HG03575 (cell line): Measurements from ENCODE around the gene PRKCH.

Experiments
- ATAC-seq: cut with Tn5 transposase; IDR thresholded peaks from one replicate; pipeline ENCODE4 v1.9.1; 2021; ENCODE audit not compliant: unreplicated experiment, insufficient number of reproducible peaks, low FRiP score; ENCODE audit errors: extremely low read depth

PRKCH gene

DNA sequence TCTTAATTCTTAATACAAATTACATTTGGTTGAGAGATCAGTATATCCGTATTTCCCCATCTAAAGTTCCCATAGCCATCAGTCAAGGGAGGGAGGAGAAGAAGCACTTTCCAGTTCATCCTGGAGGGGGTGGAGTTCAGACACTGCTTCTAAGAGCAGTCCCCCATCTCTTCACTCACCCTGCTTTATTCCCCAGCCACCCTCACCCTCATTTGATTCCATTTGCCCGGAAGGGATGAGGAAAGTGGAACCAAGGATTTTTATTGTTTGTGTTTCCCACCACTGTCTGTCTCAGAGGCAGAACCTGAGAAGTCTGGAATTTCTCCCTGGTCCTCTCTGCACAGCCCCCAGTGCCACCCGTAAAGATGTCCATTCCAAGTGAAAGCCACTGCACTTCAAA lies 239.7 kb downstream of the PRKCH start:
- ATAC-seq: no peak

DNA sequence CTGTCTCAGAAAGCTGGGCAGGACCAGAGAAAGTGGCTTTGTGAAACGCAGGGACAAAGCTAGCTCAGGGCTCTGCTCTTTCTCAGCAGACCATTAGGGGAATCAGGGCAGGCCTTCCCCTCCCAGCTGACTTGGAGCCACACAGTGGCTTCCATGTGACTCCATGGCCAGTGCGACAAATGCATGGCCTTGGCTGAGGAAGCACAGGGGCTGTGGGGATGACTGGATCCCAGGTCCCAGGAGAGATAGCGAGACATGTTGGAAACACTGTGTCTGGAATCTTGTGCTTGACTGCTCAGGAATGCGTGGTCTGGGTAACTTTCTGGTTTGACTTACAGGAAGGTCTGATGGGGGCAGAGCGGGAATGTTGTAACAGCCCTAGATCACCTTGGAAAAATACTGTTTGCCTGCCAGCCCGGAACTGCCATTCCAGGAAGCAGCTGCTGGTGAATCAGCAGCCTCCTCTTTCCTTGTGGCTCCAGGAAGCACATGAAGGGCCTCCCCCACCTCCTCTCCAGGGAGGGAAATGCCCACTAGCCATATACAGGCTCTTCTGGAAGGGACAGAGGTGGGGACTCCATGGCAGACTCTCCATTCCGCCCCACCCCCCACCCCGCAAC lies 240.4 kb downstream of the PRKCH start:
- no peak for ATAC-seq

DNA sequence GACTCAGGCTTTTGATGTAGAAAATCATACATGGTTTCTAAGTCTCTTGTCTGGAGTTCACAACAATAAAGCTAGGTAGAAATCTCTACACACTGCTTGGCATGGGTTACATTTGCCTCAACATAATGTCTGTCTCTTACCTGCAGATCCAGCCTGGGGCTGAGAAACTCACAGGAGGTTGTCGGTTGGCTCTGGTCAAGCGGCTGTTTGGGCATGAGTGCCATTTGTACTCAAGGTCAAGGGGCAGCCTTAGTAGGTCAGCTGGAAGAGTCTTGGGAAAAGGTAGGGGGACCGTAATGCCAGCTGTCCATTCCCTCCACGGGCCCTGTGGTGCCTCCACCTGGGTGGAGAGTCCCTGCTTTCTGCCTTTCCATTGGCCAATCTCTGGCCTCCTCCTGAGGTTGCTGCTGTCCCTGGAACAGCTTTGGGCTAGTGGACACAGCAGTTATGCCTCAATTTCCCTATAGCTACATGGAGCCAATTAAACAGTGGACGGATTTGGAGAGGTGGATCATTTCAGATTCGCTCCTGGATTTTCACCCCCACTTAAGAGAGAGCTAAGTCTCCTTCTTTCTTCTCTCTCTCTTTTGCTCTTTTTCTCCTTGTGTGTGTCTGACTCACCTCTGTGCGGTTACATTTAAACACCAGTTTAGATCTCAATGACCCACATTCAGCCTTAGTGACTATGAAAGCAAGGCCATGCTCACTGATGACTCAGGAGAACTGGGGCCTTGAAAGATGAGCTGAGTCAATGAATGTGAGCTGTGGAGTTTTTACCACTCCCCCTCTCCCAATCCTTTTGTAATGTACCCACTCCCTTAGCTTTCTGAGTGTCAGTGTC lies 241.2 kb downstream of the PRKCH start:
- no peak for ATAC-seq

DNA sequence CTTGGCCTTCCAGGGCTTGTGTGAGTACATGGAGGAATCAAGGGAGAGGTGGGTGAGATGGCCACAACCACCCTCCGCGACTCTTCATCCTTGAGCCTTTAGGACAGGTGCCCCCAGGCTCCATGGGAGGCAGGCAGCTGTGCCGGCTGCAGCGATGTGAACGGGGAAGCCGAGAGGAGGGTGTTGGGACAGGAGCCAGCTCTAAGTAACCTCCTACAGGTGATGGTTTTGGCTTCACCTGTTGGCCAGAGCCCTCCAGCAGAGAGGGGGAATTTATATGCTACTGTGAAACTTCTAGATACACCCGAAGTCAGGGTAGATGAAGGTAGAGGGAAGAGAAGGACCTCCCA lies 241.8 kb downstream of the PRKCH start:
- ATAC-seq: no peak

DNA sequence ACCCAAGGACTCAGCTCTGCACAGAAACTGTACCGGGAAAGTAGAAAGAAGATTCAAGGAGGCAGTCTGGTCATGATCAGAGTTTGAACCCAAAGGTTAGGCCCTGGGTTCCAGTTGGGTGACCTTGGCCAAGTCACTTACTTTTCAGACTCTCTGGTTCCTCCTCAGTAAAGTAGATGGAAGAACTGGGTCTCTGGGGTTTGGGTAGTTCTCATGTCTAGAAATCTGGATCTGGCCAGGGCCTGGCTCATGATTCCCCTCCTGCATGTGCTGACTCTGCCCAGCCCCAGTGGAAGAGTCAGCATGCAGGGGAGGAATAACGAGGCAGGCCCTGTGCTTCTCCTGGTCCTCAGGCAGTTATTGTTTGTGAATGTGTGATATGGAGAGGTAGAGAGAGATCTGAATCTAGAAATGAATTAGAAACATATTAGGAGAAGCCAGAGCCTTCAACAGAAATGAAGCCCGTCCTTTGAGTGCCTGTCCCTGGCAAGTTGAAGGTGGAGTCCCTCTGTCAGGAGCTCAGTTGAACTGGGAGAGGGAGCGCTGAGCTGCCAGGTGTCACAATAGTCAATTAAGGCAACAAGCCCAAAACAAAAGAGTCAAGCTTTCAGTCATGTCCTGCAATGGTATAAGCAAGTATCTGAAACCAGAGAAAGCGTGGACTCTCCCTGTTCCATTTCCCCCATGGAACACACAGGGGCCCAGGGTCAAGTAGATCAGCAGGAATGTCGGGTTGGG lies 242.7 kb downstream of the PRKCH start:
- no peak for ATAC-seq

DNA sequence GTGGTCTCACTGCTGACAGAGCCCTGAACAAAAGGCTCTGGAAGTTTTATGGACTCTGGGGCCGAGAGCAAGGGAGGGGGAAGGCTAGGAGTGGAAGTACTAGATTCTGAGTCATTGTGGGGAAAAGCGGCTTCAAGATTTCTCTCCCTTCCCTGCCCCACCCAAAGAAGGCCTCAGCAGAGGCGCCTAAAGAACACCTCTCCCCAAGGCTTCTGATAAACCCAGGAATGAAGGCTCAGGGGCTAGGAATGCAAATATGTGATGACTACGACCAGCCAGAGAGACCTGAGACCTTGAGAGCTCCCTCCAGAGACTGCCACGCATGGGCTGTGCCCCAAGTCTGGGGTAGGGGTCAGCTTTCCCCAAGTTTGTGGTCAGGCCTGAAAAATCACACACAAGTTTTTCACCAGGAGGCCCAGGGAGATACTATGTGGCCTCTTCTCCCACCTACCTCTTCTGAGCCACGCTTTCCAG lies 243.3 kb downstream of the PRKCH start:
- no peak for ATAC-seq

DNA sequence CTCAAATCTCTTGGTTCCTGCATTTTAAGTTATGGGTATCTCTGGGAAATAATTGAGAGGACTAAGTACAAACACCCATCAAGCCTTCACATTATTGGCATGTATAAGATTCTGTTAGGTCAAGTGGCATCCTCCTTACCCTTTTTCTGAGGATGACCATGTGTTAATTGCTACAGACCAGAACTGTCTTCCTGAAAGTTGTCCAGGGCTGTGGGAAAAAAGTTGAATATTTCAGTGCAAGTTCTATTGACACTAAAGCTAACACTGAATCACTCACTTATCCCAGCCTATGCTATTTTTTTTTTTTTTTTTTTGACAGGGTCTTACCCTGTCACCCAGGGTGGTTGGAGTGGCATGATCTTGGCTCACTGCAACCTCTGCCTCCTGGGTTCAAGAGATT lies 243.8 kb downstream of the PRKCH start:
- no peak for ATAC-seq

DNA sequence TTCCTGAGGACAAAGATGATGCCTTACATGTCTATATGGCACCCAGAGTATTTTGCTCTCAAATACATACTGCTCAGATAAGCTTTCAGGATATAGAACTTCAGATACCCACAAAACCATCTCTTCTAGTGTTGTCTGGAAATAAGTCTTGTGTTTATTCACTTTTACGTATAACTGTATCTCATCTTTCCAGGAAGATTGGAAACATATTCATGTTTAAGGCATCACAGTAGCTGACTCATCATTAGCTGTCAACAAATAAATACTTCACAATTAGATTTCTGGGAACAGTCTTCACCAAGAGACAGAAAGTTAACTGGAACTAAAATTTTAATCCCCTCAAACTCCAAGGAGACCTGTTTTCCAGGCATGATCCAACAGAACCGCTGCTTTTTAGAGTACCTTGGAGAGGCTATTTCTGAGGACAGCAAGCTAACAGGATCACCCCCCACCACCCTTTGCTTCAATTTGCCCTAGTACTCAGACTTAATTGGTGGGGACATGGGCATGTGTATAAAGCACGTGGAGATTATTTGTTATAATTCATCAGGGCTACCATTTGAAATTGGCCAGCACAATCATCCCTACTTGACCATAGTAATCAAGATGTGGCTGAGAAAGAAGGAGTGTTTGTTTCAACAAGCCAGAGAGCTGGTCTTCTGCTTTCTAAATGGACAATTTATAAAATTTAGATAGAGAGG lies 244.6 kb downstream of the PRKCH start:
- ATAC-seq: no peak

DNA sequence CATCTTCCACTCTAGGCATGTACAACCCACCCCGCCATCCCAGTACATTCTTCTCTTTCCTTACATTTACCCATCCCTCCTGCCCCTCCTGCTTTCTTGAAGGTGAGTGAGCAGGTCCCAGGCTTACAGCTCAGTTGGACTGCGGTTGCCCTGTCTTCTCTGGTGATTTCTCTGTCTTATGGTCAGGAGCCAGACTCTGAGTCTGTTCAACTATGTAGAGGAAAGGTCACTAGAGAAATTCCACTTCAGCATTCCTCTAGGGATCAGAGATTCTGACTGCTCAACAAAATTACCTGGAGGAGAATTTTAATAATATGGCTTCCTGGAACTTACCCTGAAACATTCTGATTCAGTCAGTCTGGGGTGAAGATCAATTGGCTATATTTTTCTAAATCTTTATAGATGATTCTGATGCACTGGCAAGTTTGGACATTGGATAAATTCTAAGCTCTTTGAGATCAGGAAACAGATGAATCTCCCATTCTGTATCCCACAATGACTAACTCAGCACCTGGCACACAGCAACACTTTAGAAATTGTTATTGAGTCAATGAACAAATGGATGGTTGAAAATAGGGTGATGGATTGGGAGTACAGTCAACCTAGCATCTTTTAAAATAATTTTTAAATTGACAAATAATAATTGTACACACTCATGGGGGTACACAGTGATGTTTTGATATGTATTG lies 245.3 kb downstream of the PRKCH start:
- ATAC-seq: no peak

DNA sequence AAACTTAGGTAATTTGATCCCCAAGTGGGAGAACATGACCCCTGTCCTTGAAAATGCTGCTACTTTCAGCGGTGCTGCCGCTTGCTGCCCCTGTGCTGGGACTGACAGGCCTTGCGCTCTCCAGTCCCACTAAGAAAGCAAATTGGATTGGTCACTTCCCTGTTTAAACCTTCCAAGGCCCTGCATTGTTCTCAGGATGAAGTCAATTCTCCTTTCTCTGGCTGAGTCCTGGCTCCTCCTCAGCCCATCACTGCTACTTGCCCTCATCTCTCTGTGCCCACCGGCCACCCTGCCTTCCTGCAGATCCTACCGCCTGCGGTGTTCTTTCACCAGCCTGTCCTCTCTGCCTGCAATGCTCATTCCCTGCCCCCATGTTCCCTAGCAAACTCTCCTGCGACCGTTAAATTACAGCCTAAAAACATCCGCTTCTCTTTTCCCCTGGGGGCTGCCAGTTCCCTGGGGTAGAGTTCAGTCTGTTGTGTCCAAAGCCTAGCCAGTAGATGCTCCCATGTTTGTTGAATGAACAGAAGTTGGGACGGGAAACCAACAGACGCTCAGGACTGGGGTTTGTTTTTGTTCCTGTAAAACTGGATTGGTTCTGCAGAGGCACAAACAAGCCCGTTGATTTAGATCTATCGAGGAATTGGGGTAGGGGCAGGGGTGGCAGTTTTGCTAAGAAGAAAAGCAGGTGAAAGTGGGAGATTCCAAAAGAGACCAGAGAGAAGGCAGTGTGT lies 246.6 kb downstream of the PRKCH start:
- no peak for ATAC-seq

DNA sequence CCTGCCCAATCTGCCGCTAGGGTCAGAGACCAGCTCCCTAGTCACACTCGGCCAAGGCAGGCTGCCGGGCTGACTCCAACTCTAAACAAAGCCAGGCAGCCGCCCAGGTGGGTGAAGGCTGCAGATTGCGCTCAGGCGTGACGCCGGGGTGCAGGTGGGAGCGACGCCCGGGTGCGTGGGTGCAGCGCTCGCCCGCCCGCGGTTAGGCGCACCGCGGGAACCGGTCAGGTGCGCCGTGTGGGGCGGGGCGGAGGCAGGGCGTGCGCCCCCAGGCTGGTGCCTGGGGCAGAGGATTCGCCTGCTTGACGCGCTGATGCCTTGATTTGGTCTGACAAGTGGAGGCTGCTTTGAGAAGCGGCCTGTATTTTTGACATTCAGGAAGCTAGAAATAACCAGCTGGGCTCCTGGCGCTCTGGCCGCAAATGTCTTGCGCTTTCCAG lies 247.2 kb downstream of the PRKCH start:
- ATAC-seq: peak; percentile 74

DNA sequence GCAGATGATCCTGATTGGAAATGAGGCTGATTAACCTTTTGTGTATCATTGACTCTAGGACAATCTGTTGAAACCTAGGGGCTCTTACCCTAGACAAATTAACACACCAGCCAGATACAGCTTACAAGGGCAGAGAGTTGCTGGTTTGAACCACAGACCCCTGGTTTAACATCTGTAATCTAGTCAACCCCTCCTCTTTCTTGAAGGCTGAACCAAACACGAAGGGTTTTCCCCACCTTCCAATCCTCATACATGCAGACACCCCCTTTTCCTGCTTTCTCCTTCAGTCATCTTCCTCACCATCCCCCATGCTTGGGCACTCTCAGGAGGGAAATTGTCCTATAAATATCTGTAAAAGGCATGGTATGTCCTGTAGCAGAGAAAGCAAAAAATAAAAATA lies 247.9 kb downstream of the PRKCH start:
- no peak for ATAC-seq

DNA sequence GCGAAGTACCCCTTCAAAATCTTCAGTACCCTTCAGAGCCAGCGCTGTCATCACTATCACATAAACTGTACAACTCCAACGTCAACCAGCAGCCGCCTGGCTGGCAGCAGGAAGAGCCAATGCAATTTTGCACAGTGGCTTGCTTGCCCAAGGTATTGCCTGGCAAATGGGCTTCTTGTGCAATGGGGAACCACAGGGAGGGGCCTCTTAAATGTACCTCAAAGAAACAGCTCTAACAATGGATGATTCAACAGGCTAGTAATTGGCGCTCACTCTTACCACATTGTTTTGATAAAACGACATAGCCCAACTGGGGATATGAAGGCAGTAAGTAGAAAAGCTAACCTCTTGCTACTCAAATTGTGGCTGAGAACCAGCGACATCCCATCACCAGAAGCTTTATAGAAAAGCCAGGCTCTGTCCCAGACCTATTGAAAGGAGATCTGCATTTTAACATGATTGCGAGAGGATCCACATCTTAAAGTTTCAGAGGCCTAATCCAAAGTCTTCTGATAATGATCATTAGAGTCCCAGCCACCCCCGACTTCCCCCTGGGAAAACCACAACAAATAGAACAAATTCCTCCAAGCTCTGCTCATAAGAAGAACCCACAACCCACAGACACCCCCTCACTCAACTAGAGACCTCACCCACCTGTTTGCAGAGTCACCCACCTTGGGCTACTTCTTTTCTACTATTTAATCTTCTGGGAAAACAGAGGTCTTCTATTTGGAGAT lies 248.6 kb downstream of the PRKCH start:
- no peak for ATAC-seq

DNA sequence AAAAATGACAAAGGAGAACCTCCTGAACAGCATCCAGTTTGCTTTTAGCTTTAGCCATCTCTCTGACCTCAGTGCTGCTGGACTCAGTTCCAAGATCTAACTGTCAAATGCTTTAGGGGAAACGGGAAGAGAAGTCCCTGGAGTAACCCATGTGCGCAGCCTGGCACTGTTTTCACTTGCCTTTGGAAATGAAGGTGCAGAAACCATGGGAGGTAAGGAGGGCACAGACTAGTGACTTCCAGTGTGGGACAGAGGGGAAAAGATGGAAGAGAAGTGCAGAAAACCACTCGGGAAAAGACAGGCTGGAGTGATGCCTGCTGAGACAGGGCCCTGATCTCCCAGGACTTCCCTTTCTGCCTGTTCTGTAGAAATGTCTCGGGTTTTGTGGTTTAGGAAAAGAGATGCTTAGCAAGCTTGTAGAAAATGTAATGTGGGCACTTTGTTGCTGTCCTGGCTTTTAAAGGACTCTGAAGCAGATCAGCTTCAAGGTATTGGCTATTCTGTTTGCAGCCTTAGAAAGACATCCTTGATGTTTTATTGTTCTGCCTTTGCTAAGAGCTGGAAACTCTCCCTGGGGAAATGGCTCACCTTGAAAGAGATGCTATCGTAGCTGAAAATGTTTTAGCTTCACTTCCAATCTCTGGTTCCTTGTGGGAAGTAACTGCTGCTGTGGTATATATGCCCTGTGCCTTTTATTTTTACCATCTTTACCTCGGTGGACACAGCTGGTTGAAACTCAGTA lies 249.3 kb downstream of the PRKCH start:
- ATAC-seq: no peak

DNA sequence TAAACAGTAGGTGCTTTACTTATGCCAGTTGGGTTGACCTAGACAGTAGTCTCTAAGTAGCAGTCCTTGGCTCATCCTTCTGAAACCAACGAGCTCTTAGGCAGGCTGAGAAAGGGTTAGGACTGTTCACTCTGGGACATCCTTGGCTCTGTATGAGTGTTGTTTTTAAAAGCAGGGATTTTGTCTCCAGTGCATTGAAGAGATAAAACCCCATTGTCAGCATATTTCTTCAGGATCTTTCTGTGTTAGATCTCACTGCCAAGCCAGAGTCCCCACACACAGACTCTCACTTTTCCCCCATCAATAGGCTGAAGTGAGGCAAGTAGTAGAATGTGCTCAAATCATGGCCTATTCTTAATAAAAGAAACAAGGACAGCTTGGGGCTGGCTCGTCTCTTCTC lies 250.5 kb downstream of the PRKCH start:
- no peak for ATAC-seq

DNA sequence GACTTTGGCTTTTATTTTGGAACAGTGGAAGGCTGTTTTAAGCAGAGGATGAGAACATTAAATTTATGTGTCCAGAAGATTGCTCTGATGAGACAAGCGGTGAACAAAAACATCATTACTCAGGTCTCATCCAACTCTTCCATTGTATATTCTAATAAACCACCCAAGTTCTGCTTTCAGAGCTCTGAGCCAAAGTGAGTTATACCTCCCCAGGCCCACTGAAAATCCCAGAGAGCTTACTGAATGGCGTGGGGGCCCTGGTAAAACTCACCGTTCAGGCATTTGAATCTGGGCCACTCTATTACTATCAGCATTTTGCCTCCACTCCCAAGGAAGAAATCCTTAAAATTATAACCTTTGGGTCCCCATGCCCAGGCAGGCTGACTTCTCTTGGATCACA lies 251.9 kb downstream of the PRKCH start:
- ATAC-seq: no peak
